Measurements from ENCODE around the gene ARID2. TPM values are rescaled to one million over a fixed set of nuclear protein-coding genes. Genes with fewer than 3 reads are reported as not detected.

ARID2 gene
- total RNA-seq, 1 donor from 2014 or later = 57.2 TPM

GRCh38 chr12:45928309-45928708, 198.8 kb downstream of the ARID2 start:
- intact Hi-C loops (cut with micrococcal nuclease) = no loop called here

GRCh38 chr12:45930369-45930768, 200.9 kb downstream of the ARID2 start:
- intact Hi-C loops (cut with micrococcal nuclease) = loop anchor here (10.0 kb wide), 1 partner anchor 386 kb away; no protein-coding TSS in a partner anchor

- intact Hi-C loops (cut with micrococcal nuclease) = loop anchor here (10.0 kb wide), 1 partner anchor 389 kb away; no protein-coding TSS in a partner anchor
Measured at GRCh38 chr12:45933504-45933903, 204.0 kb downstream of the ARID2 start.

GRCh38 chr12:45934956-45935355, 205.4 kb downstream of the ARID2 start:
- intact Hi-C loops (cut with micrococcal nuclease) = loop anchor here (10.0 kb wide), 1 partner anchor 390 kb away; no protein-coding TSS in a partner anchor

- intact Hi-C loops (cut with micrococcal nuclease) = loop anchor here (10.0 kb wide), 1 partner anchor 394 kb away; no protein-coding TSS in a partner anchor
Measured at GRCh38 chr12:45938566-45938965, 209.1 kb downstream of the ARID2 start.

GRCh38 chr12:45939759-45940158, 210.3 kb downstream of the ARID2 start:
- intact Hi-C loops (cut with micrococcal nuclease) = loop anchor here (10.0 kb wide), 1 partner anchor 395 kb away; no protein-coding TSS in a partner anchor

GRCh38 chr12:45944771-45945170, 215.3 kb downstream of the ARID2 start:
- intact Hi-C loops (cut with micrococcal nuclease) = no loop called here

- intact Hi-C loops (cut with micrococcal nuclease) = no loop called here
Measured at GRCh38 chr12:45946435-45946834, 216.9 kb downstream of the ARID2 start.

GRCh38 chr12:45948546-45948945, 219.0 kb downstream of the ARID2 start:
- intact Hi-C loops (cut with micrococcal nuclease) = no loop called here

Data from T-helper 1 cell treated with Interleukin-12 subunit alpha and Interleukin-12 subunit beta and Interleukin-4 antibody, amounts not matched to agents 30 ng/mL and 1 ng/mL, for 36 hours (primary cell).